Psoas muscle (tissue), 8 donors: ENCODE data around the gene CALML6. TPM values are rescaled to one million over a fixed set of nuclear protein-coding genes. Genes with fewer than 3 reads are reported as not detected.

ENCODE experiments used
- ATAC-seq, 4 donors: fragments of 200-7000 bp; cut with Tn5 transposase; one replicate each; pipeline ENCODE4 v1.9.1; 2020; ENCODE audit warnings: moderate library complexity in 3 of 4, mild to moderate bottlenecking in 2 of 4
- DNase-seq, 2 donors: peaks; one replicate each; pipeline ENCODE4 v3.0.0-alpha.2; 2020
- H3K27ac ChIP-seq: fragments of 200-600 bp; one replicate; pipeline ENCODE4 v1.8.0; 2022
- H3K27me3 ChIP-seq, 3 donors: fragments of 200-600 bp in 1 of 3; one replicate each; pipeline versions ENCODE4 v1.6.1 to v1.8.0; 2013 to 2022; ENCODE audit warnings: low read length in 2 of 3, mild to moderate bottlenecking in 2 of 3, moderate library complexity in 1 of 3; ENCODE audit not compliant: insufficient read depth in 3 of 3
- H3K36me3 ChIP-seq, 2 donors: fragments of 200-600 bp in 1 of 2; one replicate each; pipeline versions ENCODE4 v1.6.1 to v1.8.0; 2013 to 2022; ENCODE audit warnings: low read depth in 1 of 2, mild to moderate bottlenecking in 1 of 2, moderate library complexity in 1 of 2; ENCODE audit not compliant: insufficient read depth in 1 of 2
- H3K4me1 ChIP-seq: fragments of 200-600 bp; one replicate; pipeline ENCODE4 v1.8.0; 2022
- H3K4me3 ChIP-seq: fragments of 200-600 bp; one replicate; pipeline ENCODE4 v1.8.0; 2022; ENCODE audit warnings: mild to moderate bottlenecking
- H3K9me3 ChIP-seq: fragments of 200-600 bp; one replicate; pipeline ENCODE4 v1.8.0; 2022
- WGBS, 3 donors: extraction: QIAGEN DNeasy Blood & Tissue Kit; methylation state at CpG; one replicate each; pipeline versions ENCODE4 v1.1.6 to v1.1.7; 2013; 5-methylcytosine and 5-hydroxymethylcytosine counted together
- intact Hi-C, 2 donors: fragments of 100-400 bp; cut with DNase I; formaldehyde crosslinking; loops; one replicate each; pipeline versions ENCODE4 v1.11.0 to v1.14.2; 2022
- polyA plus RNA-seq, 3 donors: library from polyadenylated mRNA; stranded (reverse); fragments of 200-250 nt; gene quantifications; one replicate each; pipeline ENCODE4 v1.2.3, GENCODE V29; 2013
- total RNA-seq, 4 donors: library from RNA; stranded (reverse); fragmentation: NEBNext Ultra II Directional in 2 of 4; extraction: Animal tissue kit (Norgen Biotek cat#: 25700) in 2 of 4; gene quantifications; one replicate each; pipeline versions ENCODE4 v1.2.1 to v1.2.4, GENCODE V29; 2021 to 2023
- TF ChIP-seq, protein P1 (sequence below): fragments of 200-600 bp; IDR thresholded peaks from one replicate; pipeline ENCODE4 v1.8.0; 2022; ENCODE audit warnings: antibody characterized with exemption
- donor health status: healthy with polysubstance abuse.
- donor health status: DM: no; HTN: no; CAD: no; lungs with moderate emphysema.
- donor health status: Bipolar disorder and iron deficiency.
- donor health status: healthy.
- donor health status: DM: yes; HTN: yes; CAD: no.
- donor health status: DM: no; HTN: no; CAD: no.
- donor health status: DM: no; HTN: no; CAD: no.
- donor health status: DM: yes; HTN: yes; CAD: no.

Gene CALML6
- total and polyA plus RNA-seq, 7 donors, result 4.2 to 75.4 (median 25.6) TPM

GRCh38 chr1:1920057-1920607 lies 5.1 kb downstream of the CALML6 start:
- 72 to 94% (median 76%) methylated on average over 5 to 6 of the region's 6 CpGs for WGBS, 3 donors
- TF ChIP-seq, protein P1, sequence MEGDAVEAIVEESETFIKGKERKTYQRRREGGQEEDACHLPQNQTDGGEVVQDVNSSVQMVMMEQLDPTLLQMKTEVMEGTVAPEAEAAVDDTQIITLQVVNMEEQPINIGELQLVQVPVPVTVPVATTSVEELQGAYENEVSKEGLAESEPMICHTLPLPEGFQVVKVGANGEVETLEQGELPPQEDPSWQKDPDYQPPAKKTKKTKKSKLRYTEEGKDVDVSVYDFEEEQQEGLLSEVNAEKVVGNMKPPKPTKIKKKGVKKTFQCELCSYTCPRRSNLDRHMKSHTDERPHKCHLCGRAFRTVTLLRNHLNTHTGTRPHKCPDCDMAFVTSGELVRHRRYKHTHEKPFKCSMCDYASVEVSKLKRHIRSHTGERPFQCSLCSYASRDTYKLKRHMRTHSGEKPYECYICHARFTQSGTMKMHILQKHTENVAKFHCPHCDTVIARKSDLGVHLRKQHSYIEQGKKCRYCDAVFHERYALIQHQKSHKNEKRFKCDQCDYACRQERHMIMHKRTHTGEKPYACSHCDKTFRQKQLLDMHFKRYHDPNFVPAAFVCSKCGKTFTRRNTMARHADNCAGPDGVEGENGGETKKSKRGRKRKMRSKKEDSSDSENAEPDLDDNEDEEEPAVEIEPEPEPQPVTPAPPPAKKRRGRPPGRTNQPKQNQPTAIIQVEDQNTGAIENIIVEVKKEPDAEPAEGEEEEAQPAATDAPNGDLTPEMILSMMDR, result no peak
- H3K4me1 ChIP-seq, result peaks cover 27% of the 10 kb centered on the region
- H3K4me3 ChIP-seq, result peak overlapping the region; percentile 67
- DNase-seq (peak in 1 of 2 donors; percentile 62), ATAC-seq (no peak)
- no peaks in the 10 kb centered on the region for H3K27me3 ChIP-seq
- peak overlapping the region; percentile 34 for H3K27ac ChIP-seq
- H3K36me3 ChIP-seq, result no peaks in the 10 kb centered on the region
- H3K9me3 ChIP-seq, result no peaks in the 10 kb centered on the region
- intact Hi-C loops, result no loop called here

GRCh38 chr1:1920608-1921458 lies 5.8 kb downstream of the CALML6 start:
- H3K9me3 ChIP-seq, result no peaks in the 10 kb centered on the region
- no peaks in the 10 kb centered on the region for H3K27me3 ChIP-seq
- DNase-seq (peak in 1 of 2 donors; percentile 63), ATAC-seq (no peak)
- H3K36me3 ChIP-seq, result no peaks in the 10 kb centered on the region
- intact Hi-C loops, result no loop called here
- peaks cover 24% of the 10 kb centered on the region for H3K4me1 ChIP-seq
- TF ChIP-seq, protein P1, result no peak
- H3K27ac ChIP-seq, result no peak overlapping the region
- WGBS, 3 donors, result 81 to 86% (median 81%) methylated on average over 27 of the region's 27 CpGs
- no peak overlapping the region for H3K4me3 ChIP-seq

GRCh38 chr1:1921459-1921862 lies 6.4 kb downstream of the CALML6 start:
- Histone ChIP-seq H3K9me3 (no peaks in the 10 kb centered on the region), H3K27ac (no peak overlapping the region), H3K4me1 (peaks cover 20% of the 10 kb centered on the region), H3K4me3 (no peak overlapping the region), H3K27me3 (no peaks in the 10 kb centered on the region), H3K36me3 (no peaks in the 10 kb centered on the region)
- ATAC-seq (no peak), DNase-seq (peak in 1 of 2 donors; percentile 55)
- TF ChIP-seq, protein P1, result no peak
- 81 to 90% (median 87%) methylated on average over 4 to 6 of the region's 6 CpGs for WGBS, 3 donors
- intact Hi-C loops, result no loop called here

- 87 to 91% (median 89%) methylated on average over 15 to 16 of the region's 16 CpGs for WGBS, 3 donors
- Histone ChIP-seq H3K27me3 (no peaks in the 10 kb centered on the region), H3K27ac (no peak overlapping the region), H3K36me3 (no peaks in the 10 kb centered on the region), H3K9me3 (no peaks in the 10 kb centered on the region), H3K4me1 (peaks cover 17% of the 10 kb centered on the region), H3K4me3 (no peak overlapping the region)
- intact Hi-C loops, result no loop called here
- ATAC-seq, result no peak
- no peak for DNase-seq
- TF ChIP-seq, protein P1, result no peak
These were observed 7.0 kb downstream of the CALML6 start for GRCh38 chr1:1921901-1922701.
